Airway epithelial cell (primary cell): ENCODE measurements around the gene TCF15. TPM values are rescaled to one million over a fixed set of nuclear protein-coding genes. Genes with fewer than 3 reads are reported as not detected.

ENCODE experiments used
- total RNA-seq: library from RNA; depleted of rRNA; stranded (reverse); fragments of >200 nt; gene quantifications from 2 replicates; pipeline ENCODE4 v1.2.3, GENCODE V29; 2015

Gene TCF15, protein sequence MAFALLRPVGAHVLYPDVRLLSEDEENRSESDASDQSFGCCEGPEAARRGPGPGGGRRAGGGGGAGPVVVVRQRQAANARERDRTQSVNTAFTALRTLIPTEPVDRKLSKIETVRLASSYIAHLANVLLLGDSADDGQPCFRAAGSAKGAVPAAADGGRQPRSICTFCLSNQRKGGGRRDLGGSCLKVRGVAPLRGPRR
- not detected in 2 replicates for total RNA-seq

GRCh38 chr20:610130-611046 lies at the start of gene TCF15:
Gene TCF15 (minus strand): TSS chr20:610309. CDS start chr20:610237, 72 bp downstream.

DNA sequence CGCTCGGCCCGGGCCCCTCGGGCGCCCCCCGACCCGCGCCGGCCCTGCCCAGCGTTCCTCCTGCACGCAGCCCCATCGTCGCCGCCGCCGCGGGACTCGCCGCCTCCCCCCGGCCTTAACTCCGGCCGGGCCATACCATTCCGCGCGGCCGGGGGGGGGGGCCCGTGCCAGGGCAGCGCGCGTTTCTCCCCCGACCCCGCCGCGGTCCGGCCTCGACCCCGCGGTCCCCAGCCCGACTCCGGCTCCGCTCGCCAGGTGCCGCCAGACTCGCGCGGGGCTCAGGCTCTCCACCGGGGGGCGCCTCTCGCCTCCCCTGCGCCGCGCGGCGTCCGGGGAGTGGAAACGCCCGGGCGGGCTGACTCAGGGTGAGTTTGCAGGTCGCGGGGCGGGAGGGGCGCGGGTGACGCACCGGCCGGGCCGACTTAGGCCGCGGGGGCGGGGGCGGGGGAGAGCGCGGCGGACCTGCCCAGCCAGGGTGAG lies 43.0 kb upstream of the TCF15 start, which contains the start of gene SRXN1:
TSS of gene SRXN1 (minus strand) at position 91 of the 480 bp plus-strand sequence. CDS start at position 76, 15 bp downstream.

Other genes starting within 250 kb of the TCF15 start
- 72.1 and 91.0 TPM in 2 replicates for gene TRIB3, start 229.5 kb downstream of the TCF15 start, total RNA-seq
- gene RBCK1, start 202.0 kb downstream of the TCF15 start, total RNA-seq, result 93.9 and 108 TPM in 2 replicates
- gene TBC1D20, start 147.8 kb downstream of the TCF15 start, total RNA-seq, result 14.0 and 17.1 TPM in 2 replicates
- gene CSNK2A1, start 66.5 kb downstream of the TCF15 start, total RNA-seq, result 90.5 and 109 TPM in 2 replicates
- 63.5 and 75.2 TPM in 2 replicates for gene SRXN1, start 42.9 kb upstream of the TCF15 start, total RNA-seq
- gene SCRT2, start 65.5 kb upstream of the TCF15 start, total RNA-seq, result not detected in 2 replicates
- gene SLC52A3, start 158.2 kb upstream of the TCF15 start, total RNA-seq, result 0.42 and 0.71 TPM in 2 replicates
- 29.8 and 31.1 TPM in 2 replicates for gene FAM110A, start 223.4 kb upstream of the TCF15 start, total RNA-seq